Measurements from ENCODE around the gene SYNGAP1.

DNA sequence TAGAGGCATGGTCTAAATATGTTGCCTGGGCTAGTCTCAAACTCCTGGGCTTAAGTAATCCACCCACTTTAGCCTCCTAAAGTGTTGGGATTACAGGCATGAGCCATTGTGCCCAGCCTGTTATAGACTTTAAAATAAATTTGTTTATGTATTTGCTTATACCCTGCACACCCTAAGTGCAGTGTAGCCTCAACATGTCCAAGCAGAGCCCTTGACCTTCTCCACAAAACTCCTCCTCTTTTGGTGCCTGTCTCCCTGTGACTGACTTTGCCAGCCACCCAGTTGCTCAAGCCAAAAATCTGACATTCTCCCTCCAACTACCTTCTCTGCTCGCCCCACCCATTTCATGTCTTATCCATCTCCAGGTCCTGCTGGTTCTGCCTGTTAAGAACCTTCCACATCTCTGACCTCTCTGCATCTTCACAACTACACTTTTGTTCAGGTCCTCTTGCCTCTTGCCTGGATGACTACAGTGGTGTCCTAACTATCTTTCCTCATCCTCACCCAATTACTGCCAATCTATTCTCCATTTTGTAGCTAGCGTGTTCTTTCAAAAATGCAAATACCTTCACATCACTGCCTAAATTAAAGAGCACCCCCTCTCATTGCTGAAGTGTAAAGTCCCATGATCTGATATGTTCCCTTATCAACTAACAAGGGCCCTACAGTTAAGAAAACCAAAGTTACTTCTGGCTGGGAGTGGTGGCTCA is 39.4 kb upstream of the SYNGAP1 start:
- TF ChIP-seq, protein P1, sequence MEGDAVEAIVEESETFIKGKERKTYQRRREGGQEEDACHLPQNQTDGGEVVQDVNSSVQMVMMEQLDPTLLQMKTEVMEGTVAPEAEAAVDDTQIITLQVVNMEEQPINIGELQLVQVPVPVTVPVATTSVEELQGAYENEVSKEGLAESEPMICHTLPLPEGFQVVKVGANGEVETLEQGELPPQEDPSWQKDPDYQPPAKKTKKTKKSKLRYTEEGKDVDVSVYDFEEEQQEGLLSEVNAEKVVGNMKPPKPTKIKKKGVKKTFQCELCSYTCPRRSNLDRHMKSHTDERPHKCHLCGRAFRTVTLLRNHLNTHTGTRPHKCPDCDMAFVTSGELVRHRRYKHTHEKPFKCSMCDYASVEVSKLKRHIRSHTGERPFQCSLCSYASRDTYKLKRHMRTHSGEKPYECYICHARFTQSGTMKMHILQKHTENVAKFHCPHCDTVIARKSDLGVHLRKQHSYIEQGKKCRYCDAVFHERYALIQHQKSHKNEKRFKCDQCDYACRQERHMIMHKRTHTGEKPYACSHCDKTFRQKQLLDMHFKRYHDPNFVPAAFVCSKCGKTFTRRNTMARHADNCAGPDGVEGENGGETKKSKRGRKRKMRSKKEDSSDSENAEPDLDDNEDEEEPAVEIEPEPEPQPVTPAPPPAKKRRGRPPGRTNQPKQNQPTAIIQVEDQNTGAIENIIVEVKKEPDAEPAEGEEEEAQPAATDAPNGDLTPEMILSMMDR (IDR thresholded peaks at IDR 0.05) = no peak
- TF ChIP-seq POLR2A (IDR thresholded peaks at IDR 0.05) = no peak
- no peak for TF ChIP-seq POLR2AphosphoS5 (IDR thresholded peaks at IDR 0.05)
- TF ChIP-seq EP300 (IDR thresholded peaks at IDR 0.05) = no peak
